NT2/D1 (cell line): ENCODE measurements around the gene SLC45A1.

ENCODE experiments used
- DNase-seq: peaks from one replicate; pipeline ENCODE4 v3.0.0-alpha.2; 2011; ENCODE audit warnings: low read depth, low spot score
- H3K27me3 ChIP-seq: 2 replicates; pipeline ENCODE4 v1.6.0; 2011; ENCODE audit warnings: mild to moderate bottlenecking; ENCODE audit not compliant: insufficient read length, insufficient read depth
- H3K36me3 ChIP-seq: 2 replicates; pipeline ENCODE4 v1.6.1; 2011; ENCODE audit warnings: mild to moderate bottlenecking, low read length, mixed read lengths; ENCODE audit not compliant: insufficient read depth, insufficient read length
- H3K4me1 ChIP-seq: 2 replicates; pipeline ENCODE4 v1.5.1; 2011; ENCODE audit not compliant: insufficient read depth, insufficient read length
- H3K4me3 ChIP-seq: 2 replicates; pipeline ENCODE4 v1.5.1; 2011; ENCODE audit warnings: low read depth; ENCODE audit not compliant: insufficient read length
- H3K9ac ChIP-seq: 2 replicates; pipeline ENCODE4 v1.6.0; 2011; ENCODE audit warnings: low read depth; ENCODE audit not compliant: insufficient read length
- H3K9me3 ChIP-seq: 2 replicates; pipeline ENCODE4 v1.5.1; 2011; ENCODE audit warnings: mild to moderate bottlenecking, low read length; ENCODE audit not compliant: insufficient read depth
- SUZ12 ChIP-seq: IDR thresholded peaks from 2 replicates; pipeline ENCODE4 v1.6.1; 2011; ENCODE audit not compliant: insufficient read length, insufficient read depth; ENCODE audit errors: extremely low read depth
- YY1 ChIP-seq: IDR thresholded peaks from 2 replicates; pipeline ENCODE4 v1.6.1; 2011; ENCODE audit not compliant: insufficient read length, insufficient read depth
- ZNF274 ChIP-seq: IDR thresholded peaks from 2 replicates; pipeline ENCODE4 v1.6.1; 2011; ENCODE audit warnings: mild to moderate bottlenecking, low read depth, low read length

SLC45A1 gene

GRCh38 chr1:8351693-8352470 is 34.0 kb downstream of the SLC45A1 start:
- no peak for DNase-seq
- TF ChIP-seq YY1 (no peak), SUZ12 (no peak), ZNF274 (no peak)
- H3K4me1 ChIP-seq, result peaks cover 10% of the 10 kb centered on the region

GRCh38 chr1:8352471-8352845 is 34.5 kb downstream of the SLC45A1 start:
- Histone ChIP-seq H3K4me3 (no peak overlapping the region), H3K36me3 (peaks cover 44% of the 10 kb centered on the region), H3K4me1 (peaks cover 10% of the 10 kb centered on the region), H3K9ac (no peak overlapping the region), H3K27me3 (no peaks in the 10 kb centered on the region), H3K9me3 (no peaks in the 10 kb centered on the region)
- no peak for DNase-seq
- no peak for TF ChIP-seq ZNF274
- no peak for TF ChIP-seq SUZ12
- no peak for TF ChIP-seq YY1

More at GRCh38 chr1:8351693-8352470, 34.0 kb downstream of the SLC45A1 start:
- Histone ChIP-seq H3K36me3 (peaks cover 39% of the 10 kb centered on the region), H3K27me3 (no peaks in the 10 kb centered on the region), H3K9me3 (no peaks in the 10 kb centered on the region), H3K9ac (no peak overlapping the region), H3K4me3 (no peak overlapping the region)

- Histone ChIP-seq H3K36me3 (peaks cover 51% of the 10 kb centered on the region), H3K4me1 (peaks cover 10% of the 10 kb centered on the region), H3K4me3 (no peak overlapping the region), H3K27me3 (no peaks in the 10 kb centered on the region), H3K9me3 (no peaks in the 10 kb centered on the region), H3K9ac (no peak overlapping the region)
- DNase-seq, result no peak
- TF ChIP-seq SUZ12 (no peak), YY1 (no peak), ZNF274 (no peak)
These were observed 35.2 kb downstream of the SLC45A1 start for GRCh38 chr1:8352886-8353785.

GRCh38 chr1:8354038-8354437 is 36.1 kb downstream of the SLC45A1 start:
- H3K27me3 ChIP-seq, result no peaks in the 10 kb centered on the region
- no peak for TF ChIP-seq SUZ12
- DNase-seq, result no peak
- H3K9me3 ChIP-seq, result no peaks in the 10 kb centered on the region
- peaks cover 60% of the 10 kb centered on the region for H3K36me3 ChIP-seq
- H3K9ac ChIP-seq, result no peak overlapping the region
- H3K4me1 ChIP-seq, result peaks cover 7% of the 10 kb centered on the region
- H3K4me3 ChIP-seq, result no peak overlapping the region

- Histone ChIP-seq H3K9ac (no peak overlapping the region), H3K4me3 (no peak overlapping the region), H3K9me3 (no peaks in the 10 kb centered on the region), H3K4me1 (peaks cover 4% of the 10 kb centered on the region), H3K36me3 (peaks cover 70% of the 10 kb centered on the region), H3K27me3 (no peaks in the 10 kb centered on the region)
- no peak for TF ChIP-seq SUZ12
- no peak for TF ChIP-seq ZNF274
- TF ChIP-seq YY1, result no peak
- DNase-seq, result no peak
These were observed 37.7 kb downstream of the SLC45A1 start for GRCh38 chr1:8355439-8356255.

GRCh38 chr1:8356256-8357209 is 38.6 kb downstream of the SLC45A1 start:
- H3K4me1 ChIP-seq, result peaks cover 2% of the 10 kb centered on the region
- no peaks in the 10 kb centered on the region for H3K9me3 ChIP-seq
- H3K4me3 ChIP-seq, result no peak overlapping the region
- no peak for DNase-seq
- TF ChIP-seq ZNF274, result no peak
- TF ChIP-seq YY1, result no peak
- TF ChIP-seq SUZ12, result no peak
- H3K9ac ChIP-seq, result no peak overlapping the region
- peaks cover 79% of the 10 kb centered on the region for H3K36me3 ChIP-seq
- no peaks in the 10 kb centered on the region for H3K27me3 ChIP-seq
